ENCODE data around the gene FILIP1L. TPM values are rescaled to one million over a fixed set of nuclear protein-coding genes. Genes with fewer than 3 reads are reported as not detected.

The FILIP1L gene
- total and polyA plus RNA-seq, 2 donors from 2014 or later = 5.5 to 25.5 TPM

DNA sequence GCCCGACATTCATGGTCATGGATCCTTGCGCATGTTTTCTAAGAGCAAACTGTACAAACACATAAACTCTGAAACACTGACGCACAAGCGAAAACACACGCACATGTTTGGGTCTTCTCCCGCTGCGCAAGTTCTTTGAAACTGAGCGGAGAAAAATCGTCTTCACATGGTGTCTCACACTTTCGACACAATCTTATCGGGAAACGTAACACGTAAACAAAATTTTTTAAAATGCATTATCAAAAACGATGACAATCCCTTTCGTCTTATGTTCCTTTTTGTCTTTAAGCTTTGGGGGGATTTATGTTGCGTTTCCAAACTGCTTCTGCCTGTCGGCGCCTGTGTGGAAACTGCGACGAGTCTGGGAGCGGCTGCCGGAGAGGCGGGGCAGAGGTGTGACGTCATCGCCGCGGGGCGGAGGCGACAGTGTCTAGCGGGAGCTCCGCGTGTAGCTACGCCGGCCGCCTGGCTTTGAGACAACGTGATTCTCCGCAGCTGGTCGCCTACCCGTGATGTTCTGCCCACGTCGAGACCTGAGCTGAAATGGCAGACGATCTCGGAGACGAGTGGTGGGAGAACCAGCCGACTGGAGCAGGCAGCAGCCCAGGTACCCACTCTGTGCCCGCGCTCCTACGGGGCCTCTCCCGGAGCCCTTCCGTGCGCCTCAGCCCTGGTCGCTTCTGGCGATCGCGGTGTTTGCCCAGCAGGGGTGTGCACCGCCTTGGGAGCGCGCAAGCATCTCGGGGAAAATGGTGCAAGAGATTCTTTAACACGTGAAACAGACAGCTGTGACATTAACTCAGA is 296.7 kb downstream of the FILIP1L start, which contains the start of gene CMSS1:
Gene CMSS1, plus strand, starts transcription at position 426 of the 804 bp plus-strand sequence.
- TF ChIP-seq, protein P1, sequence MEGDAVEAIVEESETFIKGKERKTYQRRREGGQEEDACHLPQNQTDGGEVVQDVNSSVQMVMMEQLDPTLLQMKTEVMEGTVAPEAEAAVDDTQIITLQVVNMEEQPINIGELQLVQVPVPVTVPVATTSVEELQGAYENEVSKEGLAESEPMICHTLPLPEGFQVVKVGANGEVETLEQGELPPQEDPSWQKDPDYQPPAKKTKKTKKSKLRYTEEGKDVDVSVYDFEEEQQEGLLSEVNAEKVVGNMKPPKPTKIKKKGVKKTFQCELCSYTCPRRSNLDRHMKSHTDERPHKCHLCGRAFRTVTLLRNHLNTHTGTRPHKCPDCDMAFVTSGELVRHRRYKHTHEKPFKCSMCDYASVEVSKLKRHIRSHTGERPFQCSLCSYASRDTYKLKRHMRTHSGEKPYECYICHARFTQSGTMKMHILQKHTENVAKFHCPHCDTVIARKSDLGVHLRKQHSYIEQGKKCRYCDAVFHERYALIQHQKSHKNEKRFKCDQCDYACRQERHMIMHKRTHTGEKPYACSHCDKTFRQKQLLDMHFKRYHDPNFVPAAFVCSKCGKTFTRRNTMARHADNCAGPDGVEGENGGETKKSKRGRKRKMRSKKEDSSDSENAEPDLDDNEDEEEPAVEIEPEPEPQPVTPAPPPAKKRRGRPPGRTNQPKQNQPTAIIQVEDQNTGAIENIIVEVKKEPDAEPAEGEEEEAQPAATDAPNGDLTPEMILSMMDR (IDR thresholded peaks at IDR 0.05; ENCODE audit: borderline replicate concordance, extremely low read depth, insufficient read depth) = no peak
- no peak for FAIRE-seq
- peaks cover 0 to 13% (median 0%) of the 10 kb centered on the region in 3 donors for H3K4me1 ChIP-seq (ENCODE audit: control insufficient read depth in 2 of 3, insufficient read depth in 2 of 3, low read depth in 1 of 3, low read length in 3 of 3)
- H3K9ac ChIP-seq (ENCODE audit: low read length in 3 of 3) = peak within 1 kb of the TSS; percentile 74 to 93 (median 86)
- peak within 1 kb of the TSS; percentile 88 to 96 (median 91) for H3K4me3 ChIP-seq (ENCODE audit: low read length in 3 of 3)
- H3K27me3 ChIP-seq (ENCODE audit: control insufficient read depth, insufficient read depth, low read length) = no peaks in the 10 kb centered on the region
- intact Hi-C loops (cut with DNase I) = no loop called here
- H3K36me3 ChIP-seq (ENCODE audit: control insufficient read depth in 2 of 3, insufficient read depth in 3 of 3, low read length in 3 of 3) = no peaks in the 10 kb centered on the region
- DNase-seq = peak; percentile 95 to 98 (median 96)
- no peaks in the 10 kb centered on the region for H3K9me3 ChIP-seq (ENCODE audit: control insufficient read depth in 2 of 3, insufficient read depth in 1 of 3, low read length in 3 of 3)
- peak within 1 kb of the TSS; percentile 78 to 95 for H3K27ac ChIP-seq (ENCODE audit: low read depth in 2 of 2, low read length in 2 of 2)

DNA sequence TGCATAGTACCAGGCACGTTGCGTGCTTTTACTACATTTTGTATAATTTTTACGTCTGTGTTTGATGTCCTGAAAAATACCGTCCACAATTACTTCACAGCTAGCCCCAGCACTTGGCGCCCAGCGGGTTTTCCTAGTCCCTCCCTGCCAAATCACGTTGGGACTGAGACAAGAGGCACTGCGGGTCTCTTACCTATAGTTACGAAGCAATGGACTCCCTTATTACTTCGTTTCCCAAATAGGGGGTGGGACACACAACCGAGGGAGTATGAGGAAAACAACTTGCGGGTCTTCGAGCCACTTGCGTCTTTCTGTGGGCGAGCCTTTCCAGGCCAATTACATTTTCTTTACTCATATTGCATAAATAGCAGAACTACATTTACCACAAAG is 297.3 kb downstream of the FILIP1L start:
- FAIRE-seq (no peak), DNase-seq (peak in 2 of 5 donors; percentile 48 to 54)
- H3K4me1 ChIP-seq (ENCODE audit: control insufficient read depth in 2 of 3, insufficient read depth in 2 of 3, low read depth in 1 of 3, low read length in 3 of 3) = peaks cover 0 to 13% (median 0%) of the 10 kb centered on the region in 3 donors
- TF ChIP-seq, protein P1 (IDR thresholded peaks at IDR 0.05; ENCODE audit: borderline replicate concordance, extremely low read depth, insufficient read depth) = no peak
- intact Hi-C loops (cut with DNase I) = no loop called here
- H3K9ac ChIP-seq (ENCODE audit: low read length in 3 of 3) = peak overlapping the region; percentile 74 to 93 (median 86)
- H3K27me3 ChIP-seq (ENCODE audit: control insufficient read depth, insufficient read depth, low read length) = no peaks in the 10 kb centered on the region
- peak overlapping the region; percentile 88 to 96 (median 91) for H3K4me3 ChIP-seq (ENCODE audit: low read length in 3 of 3)
- peak overlapping the region; percentile 78 to 95 for H3K27ac ChIP-seq (ENCODE audit: low read depth in 2 of 2, low read length in 2 of 2)
- H3K36me3 ChIP-seq (ENCODE audit: control insufficient read depth in 2 of 3, insufficient read depth in 3 of 3, low read length in 3 of 3) = no peaks in the 10 kb centered on the region
- H3K9me3 ChIP-seq (ENCODE audit: control insufficient read depth in 2 of 3, insufficient read depth in 1 of 3, low read length in 3 of 3) = no peaks in the 10 kb centered on the region

DNA sequence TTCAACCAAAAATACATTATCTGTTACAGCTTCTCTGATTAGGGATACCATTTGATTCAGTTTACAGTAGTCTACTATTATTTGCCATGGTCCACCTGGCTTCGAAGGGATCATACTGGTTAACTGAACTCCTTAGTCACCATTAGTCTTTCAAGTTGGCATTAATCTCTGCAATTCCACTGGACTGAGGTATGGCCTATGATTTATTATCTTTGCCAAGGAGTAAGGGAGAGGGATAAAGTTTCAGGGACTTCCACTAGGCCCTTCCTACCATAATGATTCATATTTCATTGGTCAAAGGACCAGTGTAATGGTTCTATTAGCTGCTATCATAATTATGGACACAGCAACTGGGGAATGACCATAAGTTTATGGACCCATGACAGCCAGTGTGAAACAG is 303.9 kb downstream of the FILIP1L start:
- H3K9me3 ChIP-seq (ENCODE audit: control insufficient read depth in 2 of 3, insufficient read depth in 1 of 3, low read length in 3 of 3) = no peaks in the 10 kb centered on the region
- H3K4me1 ChIP-seq (ENCODE audit: control insufficient read depth in 2 of 3, insufficient read depth in 2 of 3, low read depth in 1 of 3, low read length in 3 of 3) = no peaks in the 10 kb centered on the region
- H3K9ac ChIP-seq (ENCODE audit: low read length in 3 of 3) = no peak overlapping the region
- TF ChIP-seq, protein P1 (IDR thresholded peaks at IDR 0.05; ENCODE audit: borderline replicate concordance, extremely low read depth, insufficient read depth) = no peak
- no peaks in the 10 kb centered on the region for H3K27me3 ChIP-seq (ENCODE audit: control insufficient read depth, insufficient read depth, low read length)
- intact Hi-C loops (cut with DNase I) = no loop called here
- no peak for FAIRE-seq
- no peak overlapping the region for H3K27ac ChIP-seq (ENCODE audit: low read depth in 2 of 2, low read length in 2 of 2)
- no peak overlapping the region for H3K4me3 ChIP-seq (ENCODE audit: low read length in 3 of 3)
- DNase-seq = no peak
- H3K36me3 ChIP-seq (ENCODE audit: control insufficient read depth in 2 of 3, insufficient read depth in 3 of 3, low read length in 3 of 3) = no peaks in the 10 kb centered on the region
